Heart left ventricle (tissue), 13 donors: ENCODE results near the gene MYH13.

Source experiments
- POLR2A ChIP-seq, 2 donors: fragments of 450-650 bp; IDR thresholded peaks; one replicate each; pipeline ENCODE4 v1.6.1; 2017; ENCODE audit warnings: antibody characterized with exemption in 2 of 2, mild to moderate bottlenecking in 2 of 2, moderate library complexity in 2 of 2
- TF ChIP-seq, protein P1 (sequence below), 12 donors: fragments of 200-600 bp; sonication (generic) in 4 of 12; IDR thresholded peaks; one replicate each; pipeline versions ENCODE4 v1.5.0 to v1.8.0; 2018 to 2022; ENCODE audit warnings: antibody characterized with exemption in 12 of 12, mild to moderate bottlenecking in 5 of 12
- donor health status: ischemic (EF 13 %, LVEDD 7.1; RV severe dilation, severe dysfunction).
- donor health status: DM: no; HTN: yes; CAD: no.
- donor health status: DM: no; HTN: no; CAD: no.
- donor health status: ischemic (EF 25% LVEDD 6.9; RV normal size, moderate dysfunction).
- donor health status: ischemic (EF 25% LVEDD 5.7; RV mildly dilated, moderate dysfunction).
- donor health status: ischemic (EF 35%, LVEDD 5.7; RV mildly dilated, moderate dysfunction).
- donor health status: nonischemic (EF 11% LVEDD 7.7; RV severe dilation, severe dysfunction).
- donor health status: DM: yes; HTN: yes; CAD: no.
- donor health status: PGD.
- donor health status: ischemic (EF 29% LVEDD 5.4; RV normal size, mild dysfunction).
- donor health status: nonischemic (EF 23%, LVEDD 6.1; RV moderate dilation, normal function).

GRCh38 chr17:10276436-10276835 lies 96.4 kb downstream of the MYH13 start:
- TF ChIP-seq, protein P1, sequence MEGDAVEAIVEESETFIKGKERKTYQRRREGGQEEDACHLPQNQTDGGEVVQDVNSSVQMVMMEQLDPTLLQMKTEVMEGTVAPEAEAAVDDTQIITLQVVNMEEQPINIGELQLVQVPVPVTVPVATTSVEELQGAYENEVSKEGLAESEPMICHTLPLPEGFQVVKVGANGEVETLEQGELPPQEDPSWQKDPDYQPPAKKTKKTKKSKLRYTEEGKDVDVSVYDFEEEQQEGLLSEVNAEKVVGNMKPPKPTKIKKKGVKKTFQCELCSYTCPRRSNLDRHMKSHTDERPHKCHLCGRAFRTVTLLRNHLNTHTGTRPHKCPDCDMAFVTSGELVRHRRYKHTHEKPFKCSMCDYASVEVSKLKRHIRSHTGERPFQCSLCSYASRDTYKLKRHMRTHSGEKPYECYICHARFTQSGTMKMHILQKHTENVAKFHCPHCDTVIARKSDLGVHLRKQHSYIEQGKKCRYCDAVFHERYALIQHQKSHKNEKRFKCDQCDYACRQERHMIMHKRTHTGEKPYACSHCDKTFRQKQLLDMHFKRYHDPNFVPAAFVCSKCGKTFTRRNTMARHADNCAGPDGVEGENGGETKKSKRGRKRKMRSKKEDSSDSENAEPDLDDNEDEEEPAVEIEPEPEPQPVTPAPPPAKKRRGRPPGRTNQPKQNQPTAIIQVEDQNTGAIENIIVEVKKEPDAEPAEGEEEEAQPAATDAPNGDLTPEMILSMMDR (IDR thresholded peaks at IDR 0.05), result no peak
- no peak for TF ChIP-seq POLR2A (IDR thresholded peaks at IDR 0.05)
